ENCODE data around the gene LHFPL3. TPM values are rescaled to one million over a fixed set of nuclear protein-coding genes. Genes with fewer than 3 reads are reported as not detected.

LHFPL3 gene
- total and polyA plus RNA-seq, 12 donors = 0.14 TPM; not detected in 11

- H3K9me3 ChIP-seq (replicated peaks in 1 of 3) = no peaks in the 10 kb centered on the region
- H3K27ac ChIP-seq = no peak overlapping the region
- no peak for DNase-seq
- TF ChIP-seq CTCF (IDR thresholded peaks at IDR 0.05) = no peak
- no peak for TF ChIP-seq POLR2A (IDR thresholded peaks at IDR 0.05)
- no peaks in the 10 kb centered on the region for H3K27me3 ChIP-seq
- H3K4me3 ChIP-seq = no peak overlapping the region
- H3K36me3 ChIP-seq (replicated peaks in 1 of 2) = no peaks in the 10 kb centered on the region
- no peaks in the 10 kb centered on the region for H3K4me1 ChIP-seq (replicated peaks in 1 of 2)
- intact Hi-C loops (cut with DNase I) = no loop called here
- WGBS, 4 donors = 37 to 43% (median 39%) methylated on average over 4 of the region's 4 CpGs
Observed at GRCh38 chr7:104397442-104397841, 69.0 kb downstream of the LHFPL3 start.

- H3K36me3 ChIP-seq (replicated peaks in 1 of 2) = no peaks in the 10 kb centered on the region
- DNase-seq = no peak
- no peaks in the 10 kb centered on the region for H3K27me3 ChIP-seq
- TF ChIP-seq POLR2A (IDR thresholded peaks at IDR 0.05) = no peak
- no peak for TF ChIP-seq CTCF (IDR thresholded peaks at IDR 0.05)
- H3K27ac ChIP-seq = no peak overlapping the region
- H3K4me1 ChIP-seq (replicated peaks in 1 of 2) = no peaks in the 10 kb centered on the region
- H3K9me3 ChIP-seq (replicated peaks in 1 of 3) = no peaks in the 10 kb centered on the region
- intact Hi-C loops (cut with DNase I) = no loop called here
- H3K4me3 ChIP-seq = no peak overlapping the region
- 90 to 97% (median 91%) methylated on average over 1 of the region's 1 CpG for WGBS, 4 donors
Observed at GRCh38 chr7:104408371-104408770, 80.0 kb downstream of the LHFPL3 start.

- H3K27me3 ChIP-seq = no peaks in the 10 kb centered on the region
- H3K4me1 ChIP-seq (replicated peaks in 1 of 2) = no peaks in the 10 kb centered on the region
- H3K4me3 ChIP-seq = no peak overlapping the region
- TF ChIP-seq CTCF (IDR thresholded peaks at IDR 0.05) = no peak
- no peak for TF ChIP-seq POLR2A (IDR thresholded peaks at IDR 0.05)
- H3K27ac ChIP-seq = no peak overlapping the region
- no peaks in the 10 kb centered on the region for H3K36me3 ChIP-seq (replicated peaks in 1 of 2)
- no peaks in the 10 kb centered on the region for H3K9me3 ChIP-seq (replicated peaks in 1 of 3)
- intact Hi-C loops (cut with DNase I) = no loop called here
- no peak for DNase-seq
- 74 to 78% (median 75%) methylated on average over 5 of the region's 5 CpGs for WGBS, 4 donors
Observed at GRCh38 chr7:104410742-104411141, 82.3 kb downstream of the LHFPL3 start.

GRCh38 chr7:104412911-104413310 is 84.5 kb downstream of the LHFPL3 start:
- Histone ChIP-seq H3K4me3 (no peak overlapping the region), H3K4me1 (replicated peaks in 1 of 2) (no peaks in the 10 kb centered on the region), H3K36me3 (replicated peaks in 1 of 2) (no peaks in the 10 kb centered on the region), H3K27ac (no peak overlapping the region), H3K9me3 (replicated peaks in 1 of 3) (no peaks in the 10 kb centered on the region), H3K27me3 (no peaks in the 10 kb centered on the region)
- 41 to 54% (median 47%) methylated on average over 3 of the region's 3 CpGs for WGBS, 4 donors
- DNase-seq = no peak
- no peak for TF ChIP-seq POLR2A (IDR thresholded peaks at IDR 0.05)
- no peak for TF ChIP-seq CTCF (IDR thresholded peaks at IDR 0.05)
- intact Hi-C loops (cut with DNase I) = no loop called here

All from adrenal gland (tissue), 12 donors.